HUDEP-2 (cell line): Measurements from ENCODE around the gene BRD3OS.

Source experiments
- DNase-seq, 76 experiments: peaks; one replicate each; lab custom pipeline; 2025; ENCODE audit not compliant: unreplicated experiment in 76 of 76; lab: John Stamatoyannopoulos, UW

Gene BRD3OS

GRCh38 chr9:134003237-134003636 lies 22.0 kb upstream of the BRD3OS start:
- DNase-seq: no peak

GRCh38 chr9:134004131-134004873 lies 21.0 kb upstream of the BRD3OS start:
- no peak for DNase-seq

GRCh38 chr9:134004881-134005280 lies 20.4 kb upstream of the BRD3OS start:
- no peak for DNase-seq

- DNase-seq: no peak
Measured at GRCh38 chr9:134005381-134005780, 19.9 kb upstream of the BRD3OS start.

GRCh38 chr9:134007150-134007549 lies 18.1 kb upstream of the BRD3OS start:
- DNase-seq: peak in 1 of 76 experiments; percentile 5

GRCh38 chr9:134007571-134007970 lies 17.7 kb upstream of the BRD3OS start:
- DNase-seq: no peak

GRCh38 chr9:134010310-134011173 lies 14.7 kb upstream of the BRD3OS start:
- peak in 72 of 76 experiments; percentile 23 to 87 (median 64) for DNase-seq

GRCh38 chr9:134011401-134011800 lies 13.9 kb upstream of the BRD3OS start:
- DNase-seq: no peak

- DNase-seq: no peak
Measured at GRCh38 chr9:134014946-134015345, 10.3 kb upstream of the BRD3OS start.

GRCh38 chr9:134024214-134024792 lies 978 bp upstream of the BRD3OS start:
- no peak for DNase-seq

- peak in 17 of 76 experiments; percentile 1 to 30 (median 9) for DNase-seq
Measured at GRCh38 chr9:134025606-134026541, 593 bp downstream of the BRD3OS start.

GRCh38 chr9:134026581-134026980 lies 1.3 kb downstream of the BRD3OS start:
- DNase-seq: no peak

- DNase-seq: no peak
Measured at GRCh38 chr9:134026981-134027380, 1.7 kb downstream of the BRD3OS start.

- DNase-seq: no peak
Measured at GRCh38 chr9:134027561-134027960, 2.3 kb downstream of the BRD3OS start.

- DNase-seq: no peak
Measured at GRCh38 chr9:134028076-134028475, 2.8 kb downstream of the BRD3OS start.

GRCh38 chr9:134028575-134029247 lies 3.4 kb downstream of the BRD3OS start:
- no peak for DNase-seq

- no peak for DNase-seq
Measured at GRCh38 chr9:134029248-134030226, 4.3 kb downstream of the BRD3OS start.

GRCh38 chr9:134030821-134031470 lies 5.7 kb downstream of the BRD3OS start:
- no peak for DNase-seq
